A549 (cell line): Measurements from ENCODE around the gene TMEM39B. TPM values are rescaled to one million over a fixed set of nuclear protein-coding genes. Genes with fewer than 3 reads are reported as not detected.

Source experiments
- ATAC-seq, 2 experiments: fragments of 200-7000 bp in 1 of 2; fragments of >200 bp in 1 of 2; cut with Nextera tagmentation in 1 of 2; cut with Tn5 transposase in 1 of 2; 3 replicates each; pipeline versions ENCODE4 v1.8.0 to v1.9.1; 2018 to 2020; ENCODE audit warnings: mild to moderate bottlenecking in 1 of 2, moderate library complexity in 1 of 2
- CTCF ChIA-PET: fragments of 300-600 bp; sonication (Branson Sonifier 250); formaldehyde crosslinking; extraction: SDS; loops from one replicate; lab custom pipeline; 2021; ENCODE audit warnings: antibody characterized with exemption, inconsistent platforms; lab: Yijun Ruan, JAX
- POLR2A ChIA-PET: fragments of 350-600 bp; formaldehyde crosslinking; extraction: SDS; loops from one replicate; lab custom pipeline; 2021; ENCODE audit warnings: antibody characterized with exemption, inconsistent platforms; lab: Yijun Ruan, JAX
- DNase-seq, 2 experiments: peaks; one replicate each; pipeline versions ENCODE4 v3.0.0 to v3.0.0-alpha.2; 2011 to 2016; ENCODE audit warnings: low read depth in 1 of 2, low spot score in 1 of 2
- FAIRE-seq: peaks from 2 replicates; lab custom pipeline; 2011; peaks lifted over from hg19 to GRCh38; lab: Jason Lieb, UNC
- H3K27ac ChIP-seq, 2 experiments: fragments of >200 bp; sonication (Bioruptor Twin); formaldehyde crosslinking; 3 replicates each; pipeline ENCODE4 v1.5.1; 2016 to 2017
- H3K4me1 ChIP-seq: fragments of >200 bp; sonication (Bioruptor Twin); formaldehyde crosslinking; 3 replicates; pipeline ENCODE4 v1.6.1; 2016
- H3K4me2 ChIP-seq: fragments of >200 bp; sonication (Bioruptor Twin); formaldehyde crosslinking; 3 replicates; pipeline ENCODE4 v1.6.1; 2016
- H3K4me3 ChIP-seq: fragments of >200 bp; sonication (Bioruptor Twin); formaldehyde crosslinking; 3 replicates; pipeline ENCODE4 v1.5.1; 2016
- H3K9me3 ChIP-seq: fragments of >200 bp; sonication (Bioruptor Twin); formaldehyde crosslinking; 3 replicates; pipeline ENCODE4 v1.6.1; 2016
- CEBPB ChIP-seq, 2 experiments: fragments of >200 bp in 1 of 2; sonication (Bioruptor Twin) in 1 of 2; formaldehyde crosslinking in 1 of 2; IDR thresholded peaks; 2 replicates each; pipeline ENCODE4 v1.6.1; 2012 to 2016
- CHD4 ChIP-seq: fragments of 200-600 bp; sonication (generic); IDR thresholded peaks from 2 replicates; pipeline ENCODE4 v1.6.1; 2016; ENCODE audit warnings: antibody characterized with exemption, mild to moderate bottlenecking, borderline replicate concordance
- EHMT2 ChIP-seq: fragments of 200-600 bp; sonication (generic); IDR thresholded peaks from 2 replicates; pipeline ENCODE4 v1.6.1; 2016; ENCODE audit warnings: antibody characterized with exemption, low read depth, mild to moderate bottlenecking, moderate library complexity
- FOXS1 ChIP-seq: fragments of 250-450 bp; sonication (Bioruptor Pico); IDR thresholded peaks from 2 replicates; pipeline ENCODE4 v1.5.0; 2020; ENCODE audit warnings: mild to moderate bottlenecking, moderate library complexity
- GATA3 ChIP-seq: IDR thresholded peaks from 2 replicates; pipeline ENCODE4 v1.6.1; 2012; ENCODE audit warnings: borderline replicate concordance
- HEYL ChIP-seq: fragments of 250-450 bp; sonication (Bioruptor Pico); IDR thresholded peaks from 2 replicates; pipeline ENCODE4 v1.8.0; 2021; ENCODE audit warnings: mild to moderate bottlenecking, moderate library complexity
- HOXB13 ChIP-seq: fragments of 250-450 bp; sonication (Bioruptor Pico); IDR thresholded peaks from 2 replicates; pipeline ENCODE4 v1.5.0; 2020; ENCODE audit warnings: low read depth, mild to moderate bottlenecking, moderate library complexity
- HOXB5 ChIP-seq: fragments of 250-450 bp; sonication (Bioruptor Pico); IDR thresholded peaks from 2 replicates; pipeline ENCODE4 v1.5.0; 2020; ENCODE audit warnings: mild to moderate bottlenecking, moderate library complexity
- JUN ChIP-seq, 2 experiments: fragments of >200 bp; sonication (Bioruptor Twin); formaldehyde crosslinking; IDR thresholded peaks; 2 replicates in 1 of 2; 3 replicates in 1 of 2; pipeline ENCODE4 v1.6.1; 2016 to 2017
- JUNB ChIP-seq: fragments of >200 bp; sonication (Bioruptor Twin); formaldehyde crosslinking; IDR thresholded peaks from 2 replicates; pipeline ENCODE4 v1.6.1; 2016
- KDM1A ChIP-seq: fragments of 200-600 bp; sonication (generic); IDR thresholded peaks from 2 replicates; pipeline ENCODE4 v1.6.1; 2016; ENCODE audit warnings: low read depth, mild to moderate bottlenecking
- KDM5A ChIP-seq: fragments of 200-600 bp; sonication (generic); IDR thresholded peaks from 2 replicates; pipeline ENCODE4 v1.6.1; 2016; ENCODE audit warnings: antibody characterized with exemption, mild to moderate bottlenecking
- MAFK ChIP-seq: fragments of 450-650 bp; IDR thresholded peaks from 2 replicates; pipeline ENCODE4 v1.6.1; 2014; ENCODE audit not compliant: partially characterized antibody
- MAZ ChIP-seq: fragments of 150-350 bp; IDR thresholded peaks from 2 replicates; pipeline ENCODE4 v1.6.1; 2014; ENCODE audit warnings: antibody characterized with exemption, low read depth, low read length, borderline replicate concordance
- NPAS2 ChIP-seq: fragments of 250-450 bp; sonication (Bioruptor Pico); IDR thresholded peaks from 2 replicates; pipeline ENCODE4 v1.8.0; 2022; ENCODE audit warnings: mild to moderate bottlenecking, moderate library complexity, borderline replicate concordance
- POLR2AphosphoS2 ChIP-seq: conservative IDR thresholded peaks from 2 replicates; pipeline ENCODE4 v1.6.1; 2012; ENCODE audit warnings: low read length, improper control_type of control experiment, inconsistent platforms
- RAD21 ChIP-seq, 2 experiments: fragments of >200 bp in 1 of 2; sonication (Bioruptor Twin) in 1 of 2; formaldehyde crosslinking in 1 of 2; IDR thresholded peaks in 1 of 2; conservative IDR thresholded peaks in 1 of 2; 2 replicates in 1 of 2; 3 replicates in 1 of 2; pipeline ENCODE4 v1.6.1; 2012 to 2018; ENCODE audit warnings: inconsistent platforms in 1 of 2
- RARB ChIP-seq: fragments of 250-450 bp; sonication (Bioruptor Pico); IDR thresholded peaks from 2 replicates; pipeline ENCODE4 v1.8.0; 2021; ENCODE audit warnings: mild to moderate bottlenecking, moderate library complexity
- RFX5 ChIP-seq: fragments of 450-650 bp; IDR thresholded peaks from 2 replicates; pipeline ENCODE4 v1.7.1; 2014; ENCODE audit warnings: antibody characterized with exemption, mild to moderate bottlenecking, moderate library complexity
- RNF2 ChIP-seq: fragments of 200-600 bp; sonication (generic); IDR thresholded peaks from 2 replicates; pipeline ENCODE4 v1.6.1; 2016; ENCODE audit warnings: low read depth, mild to moderate bottlenecking, antibody characterized with exemption, moderate library complexity, borderline replicate concordance
- TFCP2L1 ChIP-seq: fragments of 250-450 bp; sonication (Bioruptor Pico); IDR thresholded peaks from 2 replicates; pipeline ENCODE4 v1.5.0; 2021; ENCODE audit warnings: mild to moderate bottlenecking
- ZC3H11A ChIP-seq: fragments of 450-650 bp; IDR thresholded peaks from 2 replicates; pipeline ENCODE4 v1.6.1; 2014; ENCODE audit warnings: antibody characterized with exemption, mild to moderate bottlenecking
- ZFP36 ChIP-seq: fragments of 450-650 bp; IDR thresholded peaks from 2 replicates; pipeline ENCODE4 v1.6.1; 2014; ENCODE audit warnings: borderline replicate concordance; ENCODE audit not compliant: partially characterized antibody
- WGBS: methylation state at CpG from one replicate; pipeline ENCODE4 v1.1.6; 2017; ENCODE audit errors: missing lambda C conversion rate; 5-methylcytosine and 5-hydroxymethylcytosine counted together
- polyA plus RNA-seq, 4 experiments: library from polyadenylated mRNA; depleted of rRNA in 3 of 4; stranded (reverse); fragments of >200 nt; fragmentation: RNase III in 1 of 4; extraction: RNeasy Plus Mini Kit Qiagen cat#74134 plus additional on column Dnase treatment in 1 of 4; gene quantifications; 2 replicates in 3 of 4; 3 replicates in 1 of 4; pipeline ENCODE4 v1.2.3, GENCODE V29; 2011 to 2017
- TF ChIP-seq, protein P1 (sequence below): fragments of >200 bp; sonication (Bioruptor Twin); formaldehyde crosslinking; IDR thresholded peaks from 2 replicates; pipeline ENCODE4 v1.6.1; 2016
- TF ChIP-seq, protein P2 (sequence below): fragments of 450-650 bp; IDR thresholded peaks from 2 replicates; pipeline ENCODE4 v1.6.1; 2014; ENCODE audit warnings: antibody characterized with exemption
- TF ChIP-seq, protein P3 (sequence below): fragments of 200-600 bp; sonication (generic); IDR thresholded peaks from 2 replicates; pipeline ENCODE4 v1.6.1; 2016; ENCODE audit warnings: antibody characterized with exemption, mild to moderate bottlenecking, moderate library complexity
- TF ChIP-seq, protein P4 (sequence below): fragments of >200 bp; sonication (Bioruptor Twin); formaldehyde crosslinking; IDR thresholded peaks from 3 replicates; pipeline ENCODE4 v1.5.1; 2016

The TMEM39B gene
- polyA plus RNA-seq, 2 of the 4 experiments (the other 2 are of a cell fraction), result 8.5 to 10.8 TPM

DNA sequence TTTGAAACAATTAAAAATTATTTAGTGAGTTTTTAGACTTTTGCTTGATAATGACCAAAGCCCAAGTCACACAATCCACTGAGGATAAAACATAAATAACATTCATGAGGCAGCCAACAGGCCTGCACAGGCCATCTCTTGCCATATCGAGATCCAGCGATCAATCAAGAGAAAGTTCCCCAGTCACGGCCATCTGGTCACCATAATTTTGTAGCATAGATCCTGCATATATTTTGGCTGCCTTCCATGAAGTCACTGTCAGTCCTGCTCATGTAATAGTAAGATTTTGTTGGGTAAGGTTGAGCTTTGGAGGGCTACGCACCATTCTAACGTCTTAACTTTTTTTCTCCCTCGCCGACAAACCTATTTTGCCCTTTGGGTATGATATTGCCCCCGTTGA lies 52.6 kb downstream of the TMEM39B start:
- Histone ChIP-seq H3K4me1 (peaks cover 10% of the 10 kb centered on the region; the same call in 2 of the 3 replicates), H3K9me3 (no peaks in the 10 kb centered on the region), H3K27ac (no peak overlapping the region)
- no peak for ATAC-seq
- POLR2A ChIA-PET, result no interaction called here
- TF ChIP-seq, protein P1, sequence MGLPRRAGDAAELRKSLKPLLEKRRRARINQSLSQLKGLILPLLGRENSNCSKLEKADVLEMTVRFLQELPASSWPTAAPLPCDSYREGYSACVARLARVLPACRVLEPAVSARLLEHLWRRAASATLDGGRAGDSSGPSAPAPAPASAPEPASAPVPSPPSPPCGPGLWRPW, result no peak
- TF ChIP-seq NPAS2 (CRISPR knock-in tag) (no peak), EHMT2 (no peak), KDM5A (no peak), JUNB (no peak), CEBPB (IDR thresholded peaks at IDR 0.05) (no peak), CHD4 (no peak), RFX5 (no peak), TFCP2L1 (no peak), FOXS1 (CRISPR knock-in tag) (no peak), GATA3 (no peak), RNF2 (no peak), HOXB13 (CRISPR knock-in tag) (no peak), JUN (IDR thresholded peaks at IDR 0.05) (no peak), RARB (CRISPR knock-in tag) (no peak)
- TF ChIP-seq, protein P2, sequence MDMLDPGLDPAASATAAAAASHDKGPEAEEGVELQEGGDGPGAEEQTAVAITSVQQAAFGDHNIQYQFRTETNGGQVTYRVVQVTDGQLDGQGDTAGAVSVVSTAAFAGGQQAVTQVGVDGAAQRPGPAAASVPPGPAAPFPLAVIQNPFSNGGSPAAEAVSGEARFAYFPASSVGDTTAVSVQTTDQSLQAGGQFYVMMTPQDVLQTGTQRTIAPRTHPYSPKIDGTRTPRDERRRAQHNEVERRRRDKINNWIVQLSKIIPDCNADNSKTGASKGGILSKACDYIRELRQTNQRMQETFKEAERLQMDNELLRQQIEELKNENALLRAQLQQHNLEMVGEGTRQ, result no peak
- TF ChIP-seq, all 56 proteins: peak for 0
- CTCF ChIA-PET, result no interaction called here
- WGBS, result 95% methylated on average over 8 of the region's 8 CpGs
- Histone ChIP-seq H3K4me2 (no peak overlapping the region), H3K4me3 (no peak overlapping the region)
- DNase-seq (no peak), FAIRE-seq (no peak)

DNA sequence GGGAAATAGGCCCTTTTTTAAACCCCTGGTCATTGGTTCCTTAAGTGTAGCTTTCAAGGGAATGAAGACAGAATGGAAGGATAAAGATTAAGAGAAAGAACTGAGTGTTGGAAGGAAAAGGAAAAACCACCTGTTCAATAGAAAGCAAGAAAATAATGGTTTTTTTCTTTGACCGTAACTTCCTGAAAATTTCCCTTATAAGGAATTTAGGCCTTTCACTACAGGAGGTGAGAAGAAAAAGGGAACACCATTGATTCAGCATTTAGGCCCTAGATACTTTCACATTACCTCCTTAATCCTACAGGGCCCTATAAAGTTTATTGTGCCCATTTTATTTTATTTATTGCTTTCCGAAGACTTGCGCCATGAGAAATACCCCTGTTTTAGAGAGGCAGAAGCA lies 54.0 kb downstream of the TMEM39B start:
- no peak for FAIRE-seq
- TF ChIP-seq POLR2AphosphoS2 (no peak), HEYL (CRISPR knock-in tag) (no peak), MAFK (no peak)
- CTCF ChIA-PET, result interaction anchor here (1.4 kb wide), 1 partner anchor 19 kb away, joined by 3 read pairs; the partner anchor contains the start of gene KPNA6

DNA sequence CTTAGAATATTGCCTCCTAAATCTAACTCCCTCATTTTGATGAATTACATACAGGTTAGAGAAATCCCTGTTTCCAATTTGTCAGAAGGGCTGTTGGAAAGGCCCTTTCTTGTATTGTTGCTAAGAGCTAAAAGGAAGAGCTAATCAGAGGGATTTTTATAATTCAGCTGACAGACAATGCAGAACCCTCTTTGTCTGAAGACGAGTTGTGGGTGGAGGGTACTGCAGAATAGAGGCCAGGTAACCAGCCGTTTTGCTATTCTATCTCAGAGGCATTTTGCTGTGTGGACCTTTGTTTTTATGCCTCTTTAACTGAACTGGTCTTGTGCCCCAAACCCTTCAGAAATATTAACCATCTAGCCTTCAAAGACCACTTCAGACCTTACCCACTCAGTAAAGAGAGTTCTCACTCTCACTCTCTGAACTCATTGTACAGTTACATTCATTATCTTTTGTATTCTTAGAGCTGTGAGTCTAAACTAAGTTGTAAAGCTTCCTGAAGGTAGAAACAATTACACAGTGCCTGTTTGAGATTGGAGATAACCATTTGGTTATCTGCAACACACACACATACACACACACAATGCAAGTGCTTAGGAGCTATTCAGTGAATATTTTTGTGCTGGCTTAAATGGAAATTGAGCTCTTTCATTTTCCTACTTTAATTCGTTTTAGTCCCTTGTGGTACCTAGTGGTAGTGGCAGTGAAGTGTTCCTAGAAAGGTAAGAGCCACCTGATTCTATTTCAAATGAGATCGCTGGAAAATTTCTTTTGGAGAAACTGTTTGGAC lies 54.9 kb downstream of the TMEM39B start:
- H3K4me3 ChIP-seq, result no peak overlapping the region
- H3K4me2 ChIP-seq, result no peak overlapping the region
- no peak for FAIRE-seq
- no peaks in the 10 kb centered on the region for H3K9me3 ChIP-seq
- 56% methylated on average over 4 of the region's 4 CpGs for WGBS
- ChIA-PET POLR2A (no interaction called here), CTCF (interaction anchor here (0.5 to 1.4 kb wide), 3 partner anchors 13 to 19 kb away, joined by 3 to 4 read pairs (median 3); partner anchors contain the start of gene KPNA6)
- ATAC-seq, result peak in 1 of 2 experiments; percentile 24; a peak in 1 of 6 replicates
- H3K27ac ChIP-seq, result no peak overlapping the region
- H3K4me1 ChIP-seq, result peaks cover 10% of the 10 kb centered on the region; the same call in 2 of the 3 replicates
- no peak for DNase-seq
- TF ChIP-seq CEBPB (IDR thresholded peaks at IDR 0.05) (no peak), TFCP2L1 (no peak), KDM1A (no peak), EHMT2 (no peak), ZFP36 (no peak), ZC3H11A (no peak), FOXS1 (CRISPR knock-in tag) (no peak), GATA3 (no peak), RAD21 (conservative IDR thresholded peaks at IDR 0.05 in 1 of 2, IDR thresholded peaks at IDR 0.05 in 1 of 2) (no peak), RFX5 (no peak), HOXB5 (CRISPR knock-in tag) (no peak), MAZ (no peak)
- TF ChIP-seq, protein P3, sequence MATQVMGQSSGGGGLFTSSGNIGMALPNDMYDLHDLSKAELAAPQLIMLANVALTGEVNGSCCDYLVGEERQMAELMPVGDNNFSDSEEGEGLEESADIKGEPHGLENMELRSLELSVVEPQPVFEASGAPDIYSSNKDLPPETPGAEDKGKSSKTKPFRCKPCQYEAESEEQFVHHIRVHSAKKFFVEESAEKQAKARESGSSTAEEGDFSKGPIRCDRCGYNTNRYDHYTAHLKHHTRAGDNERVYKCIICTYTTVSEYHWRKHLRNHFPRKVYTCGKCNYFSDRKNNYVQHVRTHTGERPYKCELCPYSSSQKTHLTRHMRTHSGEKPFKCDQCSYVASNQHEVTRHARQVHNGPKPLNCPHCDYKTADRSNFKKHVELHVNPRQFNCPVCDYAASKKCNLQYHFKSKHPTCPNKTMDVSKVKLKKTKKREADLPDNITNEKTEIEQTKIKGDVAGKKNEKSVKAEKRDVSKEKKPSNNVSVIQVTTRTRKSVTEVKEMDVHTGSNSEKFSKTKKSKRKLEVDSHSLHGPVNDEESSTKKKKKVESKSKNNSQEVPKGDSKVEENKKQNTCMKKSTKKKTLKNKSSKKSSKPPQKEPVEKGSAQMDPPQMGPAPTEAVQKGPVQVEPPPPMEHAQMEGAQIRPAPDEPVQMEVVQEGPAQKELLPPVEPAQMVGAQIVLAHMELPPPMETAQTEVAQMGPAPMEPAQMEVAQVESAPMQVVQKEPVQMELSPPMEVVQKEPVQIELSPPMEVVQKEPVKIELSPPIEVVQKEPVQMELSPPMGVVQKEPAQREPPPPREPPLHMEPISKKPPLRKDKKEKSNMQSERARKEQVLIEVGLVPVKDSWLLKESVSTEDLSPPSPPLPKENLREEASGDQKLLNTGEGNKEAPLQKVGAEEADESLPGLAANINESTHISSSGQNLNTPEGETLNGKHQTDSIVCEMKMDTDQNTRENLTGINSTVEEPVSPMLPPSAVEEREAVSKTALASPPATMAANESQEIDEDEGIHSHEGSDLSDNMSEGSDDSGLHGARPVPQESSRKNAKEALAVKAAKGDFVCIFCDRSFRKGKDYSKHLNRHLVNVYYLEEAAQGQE, result no peak
- TF ChIP-seq, protein P4, sequence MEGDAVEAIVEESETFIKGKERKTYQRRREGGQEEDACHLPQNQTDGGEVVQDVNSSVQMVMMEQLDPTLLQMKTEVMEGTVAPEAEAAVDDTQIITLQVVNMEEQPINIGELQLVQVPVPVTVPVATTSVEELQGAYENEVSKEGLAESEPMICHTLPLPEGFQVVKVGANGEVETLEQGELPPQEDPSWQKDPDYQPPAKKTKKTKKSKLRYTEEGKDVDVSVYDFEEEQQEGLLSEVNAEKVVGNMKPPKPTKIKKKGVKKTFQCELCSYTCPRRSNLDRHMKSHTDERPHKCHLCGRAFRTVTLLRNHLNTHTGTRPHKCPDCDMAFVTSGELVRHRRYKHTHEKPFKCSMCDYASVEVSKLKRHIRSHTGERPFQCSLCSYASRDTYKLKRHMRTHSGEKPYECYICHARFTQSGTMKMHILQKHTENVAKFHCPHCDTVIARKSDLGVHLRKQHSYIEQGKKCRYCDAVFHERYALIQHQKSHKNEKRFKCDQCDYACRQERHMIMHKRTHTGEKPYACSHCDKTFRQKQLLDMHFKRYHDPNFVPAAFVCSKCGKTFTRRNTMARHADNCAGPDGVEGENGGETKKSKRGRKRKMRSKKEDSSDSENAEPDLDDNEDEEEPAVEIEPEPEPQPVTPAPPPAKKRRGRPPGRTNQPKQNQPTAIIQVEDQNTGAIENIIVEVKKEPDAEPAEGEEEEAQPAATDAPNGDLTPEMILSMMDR, result no peak

More for the DNA sequence above, 54.0 kb downstream of the TMEM39B start:
- Histone ChIP-seq H3K27ac (no peak overlapping the region), H3K4me3 (no peak overlapping the region), H3K4me2 (no peak overlapping the region), H3K9me3 (no peaks in the 10 kb centered on the region), H3K4me1 (peaks cover 10% of the 10 kb centered on the region; the same call in 2 of the 3 replicates)
- ATAC-seq (no peak), DNase-seq (no peak)
- WGBS, result 93% methylated on average over 3 of the region's 3 CpGs
- POLR2A ChIA-PET, result no interaction called here
